ENCODE results near the gene NUP88.
"Not testable (repeated sequence)": the region's sequence is repeated elsewhere in the genome, so short reads cannot be mapped to it uniquely, and the experiment has no call there.

NUP88 gene

DNA sequence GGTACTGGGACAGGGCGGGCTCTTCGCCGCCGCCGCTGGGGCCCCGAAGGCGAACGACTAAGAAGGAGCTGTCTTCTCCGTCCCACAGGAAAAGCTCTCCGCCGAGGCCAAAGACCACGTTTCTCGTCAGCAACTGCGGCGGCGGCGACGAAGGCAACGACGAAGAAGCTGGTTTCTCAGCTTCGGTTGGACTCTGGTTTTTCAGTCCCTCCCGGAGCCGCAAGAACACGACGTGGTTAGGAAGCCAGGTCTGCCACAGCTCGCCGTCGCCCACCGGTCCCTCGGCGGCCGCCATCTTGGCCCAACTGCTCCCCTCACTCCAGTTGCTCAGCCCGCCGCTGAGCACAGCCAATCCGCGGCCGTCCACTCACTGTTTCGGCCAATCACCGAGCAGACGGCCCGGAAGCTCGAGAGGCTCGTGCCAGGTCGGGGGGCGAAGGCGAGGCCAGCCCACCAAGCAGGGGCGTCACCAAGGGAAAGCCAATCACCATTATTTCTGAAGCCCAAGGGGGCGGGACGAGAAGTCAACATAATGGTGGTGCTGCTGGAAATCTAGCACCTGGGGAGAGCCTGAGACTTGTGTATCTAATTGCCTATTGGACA, at the start of gene NUP88:
Gene NUP88 (minus strand): TSS at position 307 of the 603 bp plus-strand sequence. CDS start 12 bp downstream, at position 295.
- DNase-seq = peak; percentile 85

DNA sequence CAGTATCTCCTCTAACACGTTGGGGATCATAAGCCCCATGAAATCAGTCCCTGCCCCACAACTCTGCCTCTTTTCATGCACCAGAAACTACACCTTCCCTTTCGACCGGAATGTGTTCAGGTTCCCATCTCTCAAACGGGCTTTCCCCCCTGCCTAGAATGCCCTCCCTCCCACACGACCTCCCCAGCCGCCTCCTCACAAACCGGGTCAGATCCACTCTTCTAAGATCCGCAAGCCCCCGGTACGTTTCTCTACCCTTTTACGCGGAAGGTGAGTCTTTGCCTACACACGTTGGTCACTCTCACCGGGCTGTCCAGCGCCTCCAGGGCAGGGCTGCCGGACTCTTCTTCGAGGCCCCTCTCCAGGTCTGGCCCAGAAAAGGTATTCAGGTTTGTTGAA, 48.6 kb upstream of the NUP88 start:
- DNase-seq = no peak

DNA sequence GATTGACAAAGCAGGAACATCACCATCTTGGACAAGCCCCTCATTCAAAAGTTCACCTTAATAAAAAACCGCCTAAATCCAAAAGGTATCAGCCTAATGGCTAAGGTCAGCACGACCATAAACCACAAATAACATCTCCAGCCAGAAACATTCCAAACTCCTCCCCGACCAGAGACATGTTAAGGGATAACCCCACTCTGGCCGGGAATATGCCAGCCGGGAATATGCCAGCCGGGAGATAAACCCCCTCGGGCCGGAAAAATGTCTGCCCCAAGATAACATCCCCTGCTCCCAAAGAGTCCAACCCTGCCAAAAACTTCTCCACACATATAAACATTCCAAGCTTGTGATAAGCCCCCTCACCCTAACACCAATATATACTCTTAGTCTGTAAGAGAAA, 48.0 kb upstream of the NUP88 start:
- DNase-seq = no peak

DNA sequence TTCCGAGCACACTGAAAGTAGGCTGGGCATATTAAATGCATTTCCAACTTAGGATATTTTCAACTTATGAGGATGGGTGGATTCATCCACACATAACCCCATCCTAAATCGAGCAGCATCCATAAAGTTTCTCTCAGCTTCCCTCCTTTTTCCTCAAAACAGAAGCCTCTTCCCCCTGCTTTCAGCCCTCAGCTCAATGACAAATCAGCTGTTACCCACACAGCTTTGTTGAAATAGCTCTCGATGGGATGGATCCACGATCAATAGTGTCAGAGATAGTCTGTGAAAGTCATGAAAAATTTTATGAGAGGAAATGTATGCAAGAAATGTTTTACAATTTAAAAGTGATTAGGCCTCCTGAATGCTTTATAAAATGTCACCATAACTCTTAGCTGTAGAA, 46.8 kb upstream of the NUP88 start:
- DNase-seq = no peak

DNA sequence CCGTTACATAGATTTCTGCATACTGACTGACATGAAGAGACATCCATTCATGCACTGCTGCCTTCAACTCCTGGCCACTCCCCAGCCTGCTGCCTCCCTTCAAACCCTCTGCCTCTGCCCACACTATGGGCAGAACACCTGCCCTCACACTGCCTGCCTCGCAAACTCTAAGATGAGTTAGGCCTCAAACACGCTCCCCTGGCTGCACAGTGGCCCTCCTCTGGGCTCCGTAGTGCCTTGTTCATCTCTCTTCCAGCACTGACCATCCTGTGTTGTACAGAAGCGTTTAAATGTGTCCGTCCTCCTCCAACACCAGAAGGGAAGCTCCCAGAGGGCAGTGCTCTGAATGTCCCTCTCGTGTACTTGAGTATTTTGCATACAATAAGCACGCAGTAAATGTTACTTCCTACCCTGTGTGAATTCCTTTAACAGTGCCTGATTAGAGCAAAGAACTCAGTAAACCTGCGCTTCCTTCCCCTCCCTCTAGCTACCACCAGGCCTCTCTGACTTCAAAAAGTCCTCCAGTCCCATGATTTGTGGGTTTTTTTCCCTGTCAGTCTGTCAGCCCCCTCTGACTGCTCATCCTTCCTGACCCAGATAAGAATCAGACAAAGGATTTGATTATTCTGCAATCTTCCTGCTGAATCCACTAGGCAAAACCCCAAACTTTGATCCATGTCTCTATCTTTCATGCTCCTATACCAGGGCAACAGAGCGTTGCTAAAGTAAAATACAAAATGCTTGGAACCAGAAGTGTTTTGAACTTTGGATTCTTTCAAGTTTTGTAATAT, 45.5 kb upstream of the NUP88 start:
- DNase-seq = no peak

DNA sequence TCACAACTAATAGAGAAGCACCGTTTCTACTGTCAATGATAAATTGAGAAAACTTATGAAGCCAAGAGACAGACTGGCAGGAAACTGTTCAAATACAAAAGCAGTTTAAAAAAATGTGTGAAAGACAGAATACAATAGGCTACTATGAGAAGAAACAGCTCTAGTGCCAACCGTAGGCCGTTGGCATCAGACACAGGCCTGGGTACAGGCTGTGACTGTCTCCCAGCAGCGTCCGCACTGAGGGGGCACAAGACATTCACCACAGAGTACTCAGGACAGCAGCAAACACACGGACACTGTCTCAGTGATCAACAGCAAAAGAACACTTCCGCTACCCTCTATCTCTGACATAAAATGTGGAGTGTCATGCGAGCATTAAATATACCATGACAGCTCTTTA, 27.3 kb upstream of the NUP88 start:
- no peak for DNase-seq

DNA sequence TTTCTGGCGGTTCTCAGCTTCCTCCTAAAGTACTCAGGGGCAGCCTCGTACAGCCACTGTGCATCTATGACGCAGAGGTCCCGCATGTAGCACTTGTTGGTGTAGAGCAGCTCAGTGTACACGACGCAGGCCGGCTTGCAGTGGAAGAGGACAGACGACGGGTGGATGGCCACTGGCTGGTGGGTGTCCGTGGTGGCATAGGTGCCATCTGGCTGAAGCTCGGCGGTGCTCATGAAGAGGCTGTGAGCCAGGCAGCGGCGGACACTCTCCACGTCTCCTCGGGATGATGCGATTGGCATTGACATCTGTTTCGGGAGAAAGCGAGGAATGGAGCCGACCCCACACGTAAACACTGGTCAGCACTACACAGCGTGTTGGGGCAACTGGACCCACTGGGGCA, 24.7 kb upstream of the NUP88 start:
- no peak for DNase-seq

DNA sequence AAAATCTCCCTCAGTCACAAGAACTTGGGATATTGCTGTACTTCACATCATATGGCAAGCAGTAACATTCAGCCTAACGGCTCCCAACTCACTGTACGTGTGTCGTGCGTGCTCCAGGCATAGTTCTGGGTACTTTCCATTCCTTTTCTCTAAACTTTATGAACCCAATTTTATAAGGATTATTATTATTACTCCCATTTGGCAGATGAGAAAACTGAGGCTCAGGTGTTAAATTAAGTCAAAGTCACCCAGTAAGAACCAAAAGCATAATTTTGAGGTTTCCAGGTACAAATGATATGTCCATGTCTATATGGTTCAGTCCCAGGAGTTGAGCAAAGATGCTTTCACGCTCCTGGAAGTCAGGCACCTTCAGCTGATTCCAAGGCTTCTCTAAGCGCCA, 24.3 kb upstream of the NUP88 start:
- DNase-seq = no peak

DNA sequence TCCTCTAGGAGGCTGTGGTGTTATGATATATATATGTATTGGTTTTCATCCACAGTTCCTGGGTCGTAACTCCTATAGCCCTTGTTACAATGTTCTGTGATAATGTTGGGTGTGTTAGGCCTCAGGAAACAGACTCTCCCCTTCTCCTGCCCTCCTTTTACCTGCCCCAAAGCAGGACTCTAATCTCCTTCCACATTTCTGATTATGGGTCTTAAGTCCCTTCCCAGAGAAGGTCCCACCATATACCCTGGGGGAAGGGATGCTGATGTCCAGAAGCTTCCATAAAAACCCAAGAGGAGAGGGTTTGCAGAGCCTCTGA, 19.9 kb upstream of the NUP88 start:
- no peak for DNase-seq

DNA sequence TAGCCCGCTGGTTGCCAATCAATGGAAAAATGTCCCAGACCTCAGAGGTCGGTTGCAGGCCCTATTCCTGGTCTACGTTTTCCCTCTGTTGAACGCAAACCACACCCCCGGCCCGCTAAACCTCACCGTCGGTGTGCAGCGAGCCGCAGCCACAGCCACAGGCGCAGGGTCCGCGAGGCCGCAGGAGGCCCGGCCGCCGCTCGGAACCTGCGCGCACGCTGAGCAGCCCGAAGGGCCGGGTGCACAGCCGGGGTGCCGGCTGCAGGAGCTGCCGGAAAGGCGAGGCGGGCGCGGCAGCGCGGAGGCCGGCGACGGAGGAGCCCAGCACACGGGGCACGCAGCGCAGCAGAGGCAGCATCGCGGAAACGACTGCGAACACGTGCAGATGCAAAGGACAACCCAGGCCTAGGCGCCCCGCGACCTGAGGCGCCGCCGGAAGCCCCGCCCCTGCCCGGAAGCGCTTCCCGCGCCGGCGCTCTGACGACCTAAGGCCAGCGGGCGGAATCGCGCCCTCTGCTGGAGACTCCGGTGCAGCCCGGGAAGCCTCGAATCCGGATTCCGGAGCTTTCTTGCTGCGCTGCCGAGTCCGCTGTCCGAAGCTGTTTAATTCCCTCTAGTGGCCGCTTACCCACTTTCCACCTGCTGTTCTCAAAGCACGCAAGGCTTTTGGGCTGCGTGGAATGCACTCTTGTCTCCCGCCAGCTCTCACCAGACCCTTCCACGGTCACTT, 19.4 kb upstream of the NUP88 start, which contains the start of gene C1QBP:
Gene C1QBP (minus strand): TSS at position 440 of the 730 bp plus-strand sequence. CDS start 82 bp downstream, at position 358.
- peak; percentile 78 for DNase-seq

DNA sequence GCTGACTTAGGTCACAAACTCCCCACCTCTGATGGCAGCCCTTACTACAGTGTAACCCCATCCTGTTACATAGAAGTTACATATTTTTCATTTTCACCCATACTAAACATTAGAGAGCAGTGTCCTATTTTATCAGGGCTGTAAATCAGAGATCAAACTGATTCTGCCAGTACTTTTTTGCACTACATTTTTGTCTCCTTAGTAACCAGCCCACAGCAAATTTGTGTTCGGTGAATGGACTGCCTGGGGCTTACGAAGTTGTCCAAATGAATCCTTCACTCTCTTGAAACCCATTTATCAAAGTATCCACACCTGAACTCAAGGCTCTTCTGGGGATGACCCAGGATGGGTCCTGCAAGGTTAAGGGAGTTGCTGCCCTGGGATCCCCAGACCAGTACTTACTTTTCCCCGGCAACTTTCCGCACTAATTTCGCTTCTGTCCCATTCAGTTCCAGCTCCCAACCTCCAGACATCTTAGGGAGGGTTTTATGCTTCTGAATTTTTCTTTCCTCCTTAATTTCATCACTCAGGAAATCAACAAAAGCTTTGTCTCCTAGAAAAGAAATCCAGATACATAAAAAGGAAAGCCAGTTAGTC, 18.4 kb upstream of the NUP88 start:
- no peak for DNase-seq

DNA sequence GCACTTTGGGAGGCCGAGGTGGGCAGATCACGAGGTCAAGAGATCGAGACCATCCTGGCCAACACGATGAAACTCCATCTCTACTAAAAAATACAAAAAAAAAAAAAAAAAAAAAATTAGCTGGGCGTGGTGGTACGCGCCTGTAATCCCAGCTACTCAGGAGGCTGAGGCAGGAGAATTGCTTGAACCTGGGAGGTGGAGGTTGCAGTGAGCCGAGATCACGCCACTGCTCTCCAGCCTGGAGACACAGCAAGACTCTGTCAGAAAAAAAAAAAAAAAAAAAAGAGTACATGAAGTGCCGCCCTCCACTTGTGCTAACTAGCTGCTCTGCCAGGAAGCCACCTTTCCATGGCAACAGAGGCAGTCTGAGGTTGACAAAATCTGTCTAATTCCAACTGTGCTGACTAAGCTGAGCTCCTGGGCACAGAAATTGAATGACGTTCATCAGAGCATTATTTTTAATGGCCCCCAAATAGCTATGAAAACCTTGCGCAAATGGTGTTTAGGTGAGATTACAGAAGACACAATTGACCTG, 16.4 kb upstream of the NUP88 start:
- not testable (repeated sequence) for DNase-seq

DNA sequence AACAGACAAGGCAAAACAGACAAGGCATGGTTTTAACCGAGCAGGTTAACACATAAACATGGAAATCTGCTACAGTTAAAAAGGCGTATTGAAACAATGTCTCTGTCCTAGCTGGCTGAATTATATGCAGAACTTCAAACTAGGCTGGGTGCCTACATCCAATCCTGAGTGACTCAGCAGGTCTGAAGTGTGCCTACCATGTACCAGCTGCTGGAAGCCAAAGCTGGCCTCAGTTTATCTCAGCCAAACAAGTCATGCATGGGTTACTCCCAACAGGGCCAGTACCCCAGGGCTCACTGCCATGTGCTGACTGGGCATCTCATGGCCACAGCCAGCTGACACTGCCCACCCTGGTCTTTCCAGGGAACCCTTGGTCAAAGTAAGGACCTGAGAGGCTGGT, 15.5 kb upstream of the NUP88 start:
- no peak for DNase-seq

DNA sequence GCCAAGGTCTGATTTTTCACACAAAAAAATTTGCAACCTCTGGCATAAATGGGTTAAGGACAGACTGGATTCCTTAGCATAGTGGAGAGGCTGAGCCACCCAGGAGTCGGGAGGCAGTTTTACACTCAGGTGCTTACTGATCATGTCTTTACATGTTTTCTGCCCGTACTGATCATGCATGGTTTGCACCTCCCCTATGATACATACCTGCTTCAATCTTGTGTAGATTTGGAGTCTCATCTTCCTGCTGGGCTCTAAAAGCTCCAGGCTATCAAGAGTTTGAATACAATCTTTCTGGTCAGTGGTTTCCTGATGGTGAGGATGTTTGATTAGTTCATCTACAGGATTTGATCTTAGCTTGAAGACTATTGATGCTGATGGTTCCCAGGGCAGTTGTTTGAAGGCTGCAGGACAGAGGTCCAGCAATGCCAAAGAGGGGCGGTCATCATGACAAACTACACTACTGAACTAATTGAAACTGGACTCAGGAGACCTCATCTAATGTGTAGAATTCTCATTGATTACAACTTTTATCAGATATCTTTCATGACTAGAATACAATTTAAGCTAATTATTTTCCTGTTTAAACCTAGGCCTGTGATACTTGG, 12.6 kb upstream of the NUP88 start:
- no peak for DNase-seq

DNA sequence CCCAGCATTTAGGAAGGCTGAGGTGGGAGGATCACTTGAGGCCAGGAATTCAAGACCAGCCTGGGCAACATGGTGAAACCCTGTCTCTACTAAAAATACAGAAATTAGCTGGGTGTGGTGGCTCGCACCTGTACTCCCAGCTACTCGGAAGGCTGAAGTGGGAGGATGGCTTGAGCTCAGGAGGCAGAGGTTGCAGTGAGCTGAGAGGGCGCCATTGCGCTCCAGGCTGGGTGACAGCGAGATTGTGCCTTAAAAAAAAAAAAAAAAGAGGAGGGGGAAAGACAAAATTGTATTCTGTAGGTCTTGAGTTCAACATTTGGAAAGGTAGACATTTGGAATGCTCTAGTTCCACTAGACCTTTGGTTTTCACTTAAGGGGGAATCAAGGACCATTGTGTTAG, 11.8 kb upstream of the NUP88 start:
- DNase-seq = not testable (repeated sequence)

DNA sequence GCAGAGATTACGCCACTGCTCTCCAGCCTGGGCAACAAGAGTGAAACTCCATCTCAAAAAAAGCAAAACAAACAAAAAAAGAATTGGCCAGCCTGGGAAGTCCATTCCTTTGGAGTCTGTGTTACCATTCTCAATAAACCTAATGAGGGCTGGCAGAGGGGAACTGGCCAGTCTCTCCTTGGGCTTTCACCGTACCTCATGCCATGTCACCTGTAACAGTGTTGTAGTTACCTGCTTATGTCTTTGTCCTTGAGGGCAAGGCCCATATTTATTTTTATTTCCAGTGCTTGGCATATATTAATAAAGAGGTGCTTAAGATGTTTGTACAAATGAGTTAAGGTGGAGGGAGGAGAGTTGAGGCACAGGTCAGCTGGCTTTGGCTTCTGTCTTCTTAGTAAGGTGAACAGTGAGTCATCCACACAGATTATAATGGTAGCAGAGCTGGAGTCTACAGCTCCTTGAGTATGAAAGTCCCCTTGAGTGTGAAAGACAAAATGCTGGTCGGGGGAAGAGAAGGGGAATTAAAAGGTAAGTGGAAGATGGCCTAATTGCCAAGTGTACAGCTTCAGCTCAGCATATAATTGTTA, 11.0 kb upstream of the NUP88 start:
- DNase-seq = no peak

DNA sequence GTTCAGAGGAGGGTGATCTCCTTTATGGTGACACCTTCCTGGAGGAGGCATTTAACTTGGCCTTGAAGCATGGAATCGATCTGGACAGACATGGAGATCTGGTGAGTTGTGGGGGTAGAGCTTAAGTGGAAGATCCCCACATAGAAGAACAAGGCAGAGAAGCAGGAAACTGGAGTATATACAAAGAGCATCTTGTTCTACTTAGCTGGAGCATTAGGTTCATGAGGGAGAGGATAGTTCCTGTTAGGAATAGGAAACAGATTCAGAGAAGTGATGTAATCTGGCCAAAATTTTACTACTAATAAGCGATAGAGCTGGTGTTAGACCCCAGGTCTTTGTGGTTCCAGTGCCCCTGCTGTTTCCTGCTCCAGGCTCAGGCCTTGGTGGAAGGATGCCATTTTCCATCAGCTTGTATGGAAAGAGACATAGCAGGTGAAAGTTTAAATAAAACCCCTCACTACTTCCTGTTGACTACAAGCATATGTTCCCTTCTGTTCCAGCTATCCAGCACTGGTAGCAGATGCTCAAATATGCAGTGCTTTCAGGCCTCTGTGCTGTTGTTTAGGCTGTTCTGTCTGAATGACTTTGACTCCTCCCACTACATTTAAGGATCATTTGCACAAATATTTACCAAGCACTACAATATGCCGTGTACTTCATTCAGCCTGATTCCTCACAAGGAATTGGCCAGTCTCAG, 9.9 kb upstream of the NUP88 start:
- DNase-seq = no peak

DNA sequence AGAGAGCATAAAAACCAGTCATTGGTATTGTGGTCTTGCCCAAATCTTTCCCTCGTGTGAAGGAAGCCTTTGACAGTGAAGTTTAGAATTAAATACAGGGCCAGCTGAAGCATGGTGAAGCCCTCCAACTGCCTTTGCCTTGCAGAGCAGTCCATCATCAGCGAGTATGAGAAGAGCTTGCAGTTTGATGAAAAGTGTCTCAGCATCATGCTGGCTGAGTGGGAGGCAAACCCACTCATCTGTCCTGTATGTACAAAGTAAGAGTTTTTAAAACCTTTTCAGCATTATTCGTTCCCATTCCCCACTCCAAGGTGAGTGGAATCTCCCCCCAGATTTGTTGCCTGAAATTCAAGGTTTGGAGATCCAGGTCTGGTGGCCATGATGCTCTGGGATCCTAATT, 6.4 kb upstream of the NUP88 start:
- no peak for DNase-seq

DNA sequence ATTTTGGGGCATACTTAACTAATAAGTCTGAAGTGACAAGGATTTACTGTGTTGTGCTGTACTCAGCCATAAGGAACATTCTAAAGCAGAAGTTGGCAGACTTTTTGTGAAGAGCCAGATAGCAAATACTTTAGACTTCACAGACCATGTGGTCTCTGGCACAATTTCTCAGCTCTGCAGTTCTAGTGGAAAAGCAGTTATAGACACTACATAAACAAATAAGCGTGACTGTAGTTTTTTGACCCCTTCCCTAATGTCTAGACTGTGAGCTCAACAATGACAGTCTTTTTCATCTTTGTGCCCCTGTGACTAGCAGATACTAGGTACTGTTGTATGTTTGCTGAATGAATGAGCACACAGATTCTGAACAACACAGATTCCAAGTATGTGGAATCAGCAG, 5.4 kb upstream of the NUP88 start:
- no peak for DNase-seq

DNA sequence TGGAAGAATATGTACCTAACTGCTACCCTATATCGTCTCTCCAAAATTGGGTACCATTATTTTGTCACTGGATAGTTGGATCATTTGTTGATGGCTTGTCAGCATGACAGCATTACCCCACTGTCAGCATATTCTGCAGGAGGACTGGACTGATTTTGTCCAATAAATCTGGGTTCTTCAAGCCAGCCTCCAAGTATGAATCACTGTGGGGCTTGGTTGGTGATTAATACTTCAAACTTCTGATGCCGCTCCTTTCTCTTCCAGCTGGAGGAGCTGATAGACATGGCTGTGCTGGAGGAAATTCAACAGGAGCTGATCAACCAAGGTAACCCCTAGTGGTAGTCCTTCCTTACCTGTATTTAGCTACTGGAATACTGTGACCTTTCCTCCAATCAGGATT, 3.0 kb upstream of the NUP88 start:
- no peak for DNase-seq

DNA sequence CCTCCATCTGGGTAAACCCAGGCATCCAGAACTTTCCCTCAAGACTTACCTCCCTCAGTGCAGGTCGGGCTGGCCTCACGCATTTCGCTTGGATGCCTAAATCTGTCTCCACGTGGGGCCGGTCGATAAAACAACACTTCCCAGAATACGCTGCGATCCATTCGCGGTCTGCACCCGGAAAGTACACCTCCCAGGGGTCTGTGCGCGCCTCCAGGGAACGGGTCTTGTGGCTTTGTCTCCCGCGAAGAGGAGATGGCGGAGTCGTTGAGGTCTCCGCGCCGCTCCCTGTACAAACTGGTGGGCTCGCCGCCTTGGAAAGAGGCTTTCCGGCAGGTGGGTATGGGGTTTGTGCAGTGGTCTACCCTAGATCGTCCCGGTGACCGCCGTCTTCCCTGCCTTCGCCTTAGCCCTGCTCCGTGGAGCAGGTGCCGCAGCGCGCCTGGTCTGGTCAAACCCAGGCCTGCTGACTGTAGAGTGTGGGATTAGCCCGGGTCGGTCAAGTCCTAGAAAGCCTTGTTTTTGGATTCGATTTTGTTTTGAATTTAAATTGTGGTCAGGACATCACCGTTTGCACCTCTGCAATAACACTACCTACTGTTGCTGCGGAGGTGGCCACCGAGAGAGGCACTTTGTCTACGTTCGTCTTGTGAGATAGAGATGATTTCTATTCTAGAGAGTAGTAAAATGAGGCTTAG, 644 bp upstream of the NUP88 start, which contains the start of gene RPAIN:
Gene RPAIN (plus strand): TSS at position 224 of the 695 bp plus-strand sequence. CDS start 29 bp downstream, at position 253.
- DNase-seq = peak; percentile 82
